Activated CD4-positive, alpha-beta T cell treated with anti-CD3 and anti-CD28 coated beads, Interleukin-2, amount 10 ng/mL, durations not matched to agents 24 days and 14 days (primary cell): ENCODE measurements around the gene PDGFC. TPM values are rescaled to one million over a fixed set of nuclear protein-coding genes. Genes with fewer than 3 reads are reported as not detected.

Experiments used
- total RNA-seq: library from RNA; stranded (reverse); gene quantifications from 2 replicates; pipeline ENCODE4 v1.2.3, GENCODE V29; 2022

The PDGFC gene
- total RNA-seq, 1 donor from 2014 or later = not detected

Other genes with a start within 250 kb of the PDGFC start
- gene GLRB, start 104.4 kb upstream of the PDGFC start, total RNA-seq = not detected in 2 replicates
- gene GRIA2, start 248.9 kb upstream of the PDGFC start, total RNA-seq = not detected in 2 replicates